HFF-Myc (cell line): ENCODE data around the gene HAGH.

Source experiments
- DNase-seq: peaks from one replicate; pipeline ENCODE4 v3.0.0-alpha.2; 2011; ENCODE audit warnings: low read depth; ENCODE audit errors: extremely low read depth
- H3K4me3 ChIP-seq: replicated peaks from 2 replicates; pipeline ENCODE4 v1.5.1; 2011; ENCODE audit warnings: low read depth, mild to moderate bottlenecking, control low read depth, low read length
- CTCF ChIP-seq: IDR thresholded peaks from 2 replicates; pipeline ENCODE4 v1.5.1; 2012; ENCODE audit warnings: mild to moderate bottlenecking, low read depth, low read length, control low read depth; ENCODE audit errors: missing control alignments

Gene HAGH

DNA sequence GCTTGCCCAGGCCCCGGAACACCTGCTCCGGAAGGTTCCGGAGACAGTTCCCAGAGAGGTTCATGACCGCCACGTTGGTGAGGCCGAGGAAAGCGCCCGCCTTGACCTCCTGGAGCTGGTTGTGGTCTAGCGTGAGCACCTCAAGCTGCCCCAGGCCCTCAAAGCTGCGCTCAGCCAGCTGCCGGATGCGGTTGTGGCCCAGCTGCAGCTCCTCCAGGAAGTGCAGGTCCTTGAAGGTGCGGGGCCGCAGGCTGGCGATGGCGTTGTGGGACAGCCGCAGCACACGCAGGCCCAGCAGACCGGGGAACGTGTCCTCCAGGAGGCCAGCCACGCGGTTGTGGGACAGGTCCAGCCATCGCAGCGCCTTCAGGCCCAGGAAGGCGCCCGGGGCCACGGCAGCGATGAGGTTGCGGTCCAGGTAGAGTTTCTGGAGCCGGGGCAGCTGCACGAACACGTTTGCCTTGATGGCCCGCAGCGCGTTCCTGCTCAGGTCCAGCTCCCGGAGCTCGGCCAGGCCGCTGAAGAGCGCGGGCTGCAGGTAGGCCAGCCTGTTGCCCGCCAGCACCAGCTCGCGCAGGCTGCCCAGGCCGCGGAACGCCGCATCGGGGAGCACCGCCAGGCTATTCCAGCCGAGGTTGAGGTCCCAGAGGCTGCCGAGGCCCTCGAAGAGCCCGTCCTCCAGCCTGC, 35.2 kb downstream of the HAGH start:
- no peak for TF ChIP-seq CTCF
- H3K4me3 ChIP-seq, result no peak overlapping the region
- no peak for DNase-seq

DNA sequence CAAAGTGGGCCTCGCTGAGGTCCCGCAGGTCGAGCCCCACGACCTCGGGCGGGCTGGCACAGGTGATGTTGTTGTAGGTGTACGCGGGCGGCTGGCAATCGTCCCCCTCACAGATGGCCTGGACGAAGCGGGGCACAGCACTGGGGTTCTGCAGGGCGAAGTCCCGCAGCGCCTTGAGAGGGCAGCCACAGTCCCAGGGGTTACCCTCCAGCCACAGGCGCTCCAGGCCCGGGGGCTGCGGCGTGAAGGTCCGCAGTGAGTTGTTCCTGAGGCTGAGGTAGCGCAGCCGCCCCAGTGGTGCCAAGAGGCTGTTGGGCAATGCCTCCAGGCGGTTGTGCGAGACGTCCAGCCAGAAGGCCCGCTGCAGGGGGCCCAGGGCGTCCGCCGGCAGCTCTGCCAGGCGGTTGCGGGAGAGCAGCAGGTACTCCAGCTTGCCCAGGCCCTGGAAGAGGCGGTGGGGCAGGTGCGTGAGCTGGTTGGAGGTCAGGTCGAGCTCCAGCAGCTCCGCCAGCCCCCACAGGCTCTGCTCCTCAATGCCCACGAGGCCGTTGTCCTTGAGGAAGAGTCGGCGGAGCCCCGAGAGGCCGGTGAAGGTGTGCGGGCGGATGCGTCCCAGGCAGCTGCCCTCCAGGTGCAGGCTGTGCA, 35.9 kb downstream of the HAGH start:
- DNase-seq, result no peak
- H3K4me3 ChIP-seq, result no peak overlapping the region
- TF ChIP-seq CTCF, result no peak

GRCh38 chr16:1790261-1790610, 36.4 kb downstream of the HAGH start:
- no peak overlapping the region for H3K4me3 ChIP-seq
- TF ChIP-seq CTCF, result no peak
- DNase-seq, result no peak

- no peak for DNase-seq
- no peak overlapping the region for H3K4me3 ChIP-seq
- no peak for TF ChIP-seq CTCF
Observed at GRCh38 chr16:1789643-1790045, 37.0 kb downstream of the HAGH start.

GRCh38 chr16:1788708-1789100, 37.9 kb downstream of the HAGH start:
- H3K4me3 ChIP-seq, result no peak overlapping the region
- no peak for TF ChIP-seq CTCF
- no peak for DNase-seq

DNA sequence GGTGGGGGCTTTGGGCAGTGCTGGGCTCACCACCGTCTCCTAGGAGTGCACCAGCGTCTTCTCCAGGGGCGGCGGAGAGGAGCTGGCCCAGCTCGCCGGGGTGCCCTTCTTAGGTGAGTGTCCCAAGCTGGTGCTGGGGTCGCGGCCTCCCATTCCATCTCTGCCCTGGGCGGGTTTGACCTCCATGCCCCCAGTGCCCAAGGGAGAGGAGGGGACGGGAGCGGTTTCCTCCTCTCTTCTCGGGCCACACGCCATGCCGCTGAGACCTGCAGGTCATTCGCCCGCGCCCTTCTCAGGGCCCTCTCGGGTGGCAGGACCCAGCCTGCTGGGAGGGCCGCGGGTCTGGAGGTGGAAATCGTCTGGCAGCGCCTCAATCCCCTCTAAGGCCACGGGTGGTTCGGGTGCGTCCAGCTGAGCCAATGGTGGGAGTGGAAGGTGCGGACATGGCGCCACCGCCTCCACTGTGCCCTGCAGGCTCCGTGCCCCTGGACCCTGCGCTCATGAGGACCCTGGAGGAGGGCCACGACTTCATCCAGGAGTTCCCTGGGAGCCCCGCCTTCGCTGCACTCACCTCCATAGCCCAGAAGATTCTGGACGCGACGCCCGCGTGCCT, 38.4 kb downstream of the HAGH start:
- H3K4me3 ChIP-seq, result no peak overlapping the region
- DNase-seq, result no peak
- no peak for TF ChIP-seq CTCF
